Cardiac fibroblast (primary cell): ENCODE results near the gene NBPF9.
"Not testable (repeated sequence)": the region's sequence is repeated elsewhere in the genome, so short reads cannot be mapped to it uniquely, and the experiment has no call there.

ENCODE experiments used
- DNase-seq, 2 donors: peaks; one replicate each; pipeline versions ENCODE4 v3.0.0 to v3.0.0-alpha.2; 2010; ENCODE audit warnings: low read depth in 2 of 2
- H3K4me3 ChIP-seq, 2 donors: replicated peaks in 1 of 2; 1 replicate in 1 of 2; 2 replicates in 1 of 2; pipeline ENCODE4 v1.5.1; 2011; ENCODE audit warnings: low read depth in 2 of 2, low read length in 2 of 2, mild to moderate bottlenecking in 2 of 2, moderate library complexity in 1 of 2

The NBPF9 gene

DNA sequence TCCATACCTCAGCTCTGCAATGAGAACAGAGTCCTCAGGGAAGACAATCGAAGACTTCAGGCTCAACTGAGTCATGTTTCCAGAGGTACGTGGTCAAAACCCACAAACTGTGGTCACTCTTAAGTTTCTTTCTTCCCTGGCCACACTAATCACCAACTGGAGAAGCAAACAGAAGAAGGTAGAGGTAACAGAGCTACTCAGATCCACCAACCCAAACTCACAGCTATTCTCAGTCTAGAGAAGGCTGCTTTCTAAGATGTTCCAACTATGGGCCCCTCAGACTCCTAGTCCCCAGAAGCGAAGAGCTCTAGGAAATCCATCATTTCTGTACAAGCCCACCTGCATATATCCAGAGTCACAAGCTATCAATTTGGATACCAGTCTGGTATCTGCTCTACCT, 84.8 kb downstream of the NBPF9 start:
- not testable (repeated sequence) for DNase-seq, H3K4me3 ChIP-seq

DNA sequence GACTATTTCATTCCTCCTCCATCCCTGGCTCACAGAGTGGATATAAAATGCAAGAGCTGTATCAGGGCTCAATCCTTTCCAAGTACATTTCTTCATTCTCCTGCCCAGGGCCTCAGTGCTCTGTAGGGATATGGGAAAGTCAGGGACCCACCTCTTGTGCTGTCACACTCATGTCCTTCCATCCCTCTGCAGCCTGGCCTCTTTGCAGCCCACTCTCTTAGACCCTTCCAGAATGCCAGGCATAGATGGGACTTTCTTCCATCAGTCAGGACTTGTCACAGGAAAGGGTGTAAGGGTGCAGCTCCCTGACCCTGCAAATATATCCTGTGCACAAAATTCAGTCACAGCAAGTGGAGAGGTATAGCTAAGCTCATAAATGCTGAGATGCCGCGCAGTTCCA, 86.7 kb downstream of the NBPF9 start:
- DNase-seq, H3K4me3 ChIP-seq: not testable (repeated sequence)

DNA sequence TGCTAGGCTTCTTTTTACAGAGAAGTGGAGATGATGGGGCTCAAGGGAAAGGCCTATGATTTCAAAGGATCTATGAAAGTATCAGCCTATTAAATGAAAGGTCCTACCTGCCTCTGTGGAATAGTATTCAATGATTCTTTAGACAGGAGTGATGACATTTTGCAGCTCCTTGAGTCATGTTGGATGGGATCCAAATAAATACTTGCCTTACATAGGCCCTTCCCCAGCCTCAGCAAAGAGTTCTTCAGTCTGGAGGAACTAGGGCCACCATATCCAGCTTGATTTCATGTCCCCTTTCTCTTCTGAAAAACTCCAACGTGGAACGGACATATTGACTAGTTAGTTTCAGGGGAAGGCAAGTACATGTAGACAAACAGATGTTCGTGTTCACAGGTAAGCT, 87.8 kb downstream of the NBPF9 start:
- not testable (repeated sequence) for H3K4me3 ChIP-seq, DNase-seq

DNA sequence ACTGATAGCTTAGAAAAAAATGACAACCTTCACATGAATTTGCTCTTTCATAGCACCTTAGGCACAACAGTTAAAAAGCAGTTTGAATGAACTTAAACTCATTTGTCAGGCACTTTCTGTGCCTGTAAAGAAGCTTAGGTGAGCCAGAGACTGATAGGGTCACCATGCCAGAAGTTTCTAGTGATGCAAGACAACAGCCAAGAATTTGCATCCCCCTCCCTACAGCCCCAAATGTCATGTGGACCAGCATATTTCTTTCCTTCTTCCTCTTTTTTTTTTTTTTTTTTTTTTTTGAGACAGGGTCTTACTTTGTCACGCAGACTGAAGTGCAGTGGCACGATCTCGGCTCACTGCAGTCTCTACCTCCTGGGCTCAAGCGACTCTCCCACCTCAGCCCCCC, 89.8 kb downstream of the NBPF9 start:
- not testable (repeated sequence) for H3K4me3 ChIP-seq, DNase-seq

DNA sequence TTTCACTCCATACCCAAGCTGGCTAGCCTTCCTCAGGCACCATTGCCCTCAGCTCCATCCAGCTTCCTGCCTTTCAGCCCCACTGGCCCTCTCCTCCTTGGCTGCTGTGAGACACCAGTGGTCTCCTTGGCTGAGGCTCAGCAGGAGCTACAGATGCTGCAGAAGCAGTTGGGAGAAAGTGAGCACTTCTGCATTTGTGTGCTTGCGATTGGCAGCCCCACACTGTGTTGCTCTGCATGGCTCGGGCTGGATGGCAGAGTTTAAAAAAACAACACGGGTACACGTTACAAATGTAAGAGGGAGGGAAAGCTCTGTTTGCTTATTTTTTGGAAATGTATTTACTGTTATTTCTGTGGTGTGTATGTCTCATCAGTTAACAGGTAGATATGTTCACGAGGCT, 90.8 kb downstream of the NBPF9 start:
- not testable (repeated sequence) for H3K4me3 ChIP-seq, DNase-seq

DNA sequence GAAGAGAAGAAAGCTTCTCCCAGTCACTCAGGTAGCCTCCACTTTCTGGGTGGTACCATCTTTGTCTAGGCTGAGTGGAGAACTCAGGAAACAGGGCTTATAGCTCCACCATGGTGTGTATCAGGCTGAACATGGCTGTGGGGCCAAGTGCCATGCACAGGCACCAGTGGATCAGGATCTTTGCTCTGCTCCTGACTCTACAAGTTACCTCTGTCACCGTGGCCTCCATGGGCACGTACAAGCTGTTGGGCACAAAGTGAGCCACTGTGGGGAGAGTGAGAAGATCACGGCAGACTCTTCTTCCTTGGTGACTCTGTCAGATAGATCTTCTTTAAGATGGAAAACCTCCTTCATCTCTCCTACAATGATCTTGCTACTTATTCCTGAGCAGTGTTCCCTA, 93.6 kb downstream of the NBPF9 start:
- DNase-seq, H3K4me3 ChIP-seq: not testable (repeated sequence)

DNA sequence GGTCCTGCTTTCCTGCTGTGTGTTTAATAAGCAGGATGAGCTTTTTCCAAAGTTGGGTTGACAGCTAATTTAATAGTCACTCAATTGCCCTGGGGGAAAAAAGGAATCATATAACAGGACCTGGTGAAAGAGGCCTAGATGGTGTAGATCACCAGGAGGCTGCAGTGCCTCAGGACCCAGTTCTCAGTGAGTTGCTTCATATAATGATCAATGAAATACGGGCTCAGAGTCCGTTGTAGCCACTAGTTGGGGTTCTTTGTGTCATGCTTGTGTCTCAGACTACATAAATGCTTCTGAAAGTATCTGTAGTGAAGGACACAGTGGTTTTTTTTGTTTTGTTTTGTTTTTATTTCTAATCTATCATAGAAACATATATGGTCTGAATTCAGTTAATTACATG, 94.6 kb downstream of the NBPF9 start:
- not testable (repeated sequence) for H3K4me3 ChIP-seq, DNase-seq

DNA sequence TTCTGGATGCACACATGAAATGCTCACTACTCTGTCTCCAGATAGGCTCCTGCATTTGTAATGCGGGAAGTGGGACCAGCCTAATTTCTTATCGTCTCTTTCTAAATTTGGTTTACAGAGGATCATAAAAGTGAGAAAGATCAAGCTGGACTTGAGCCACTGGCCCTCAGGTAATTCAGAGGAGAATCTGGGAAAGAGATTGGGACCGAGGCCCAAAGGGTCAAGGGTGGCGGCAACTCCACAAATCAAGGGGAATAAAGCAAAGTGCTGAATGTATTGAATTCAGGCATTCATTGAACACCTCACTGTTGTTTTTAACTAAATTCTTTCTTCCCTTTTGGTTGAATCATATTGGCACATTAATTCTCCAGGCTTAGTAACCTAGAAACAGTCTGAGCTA, 95.0 kb downstream of the NBPF9 start:
- not testable (repeated sequence) for DNase-seq, H3K4me3 ChIP-seq
